Measurements from ENCODE around the gene GRIK5.

Gene GRIK5

GRCh38 chr19:42091300-42091699, 21.3 kb upstream of the GRIK5 start:
- ATAC-seq (ENCODE audit: low read depth) = no peak
- no peaks in the 10 kb centered on the region for H3K27me3 ChIP-seq (ENCODE audit: insufficient read depth, poor library complexity, severe bottlenecking)
- no peak overlapping the region for H3K27ac ChIP-seq (ENCODE audit: poor library complexity, severe bottlenecking)
- H3K36me3 ChIP-seq (ENCODE audit: low read depth) = no peaks in the 10 kb centered on the region
- H3K9me3 ChIP-seq (ENCODE audit: severe bottlenecking) = no peaks in the 10 kb centered on the region
- H3K4me1 ChIP-seq (ENCODE audit: insufficient read depth, poor library complexity, severe bottlenecking) = peaks cover 10% of the 10 kb centered on the region
- no peak for DNase-seq (ENCODE audit: low spot score)
- H3K4me3 ChIP-seq (ENCODE audit: severe bottlenecking) = no peak overlapping the region
- TF ChIP-seq, protein P1, sequence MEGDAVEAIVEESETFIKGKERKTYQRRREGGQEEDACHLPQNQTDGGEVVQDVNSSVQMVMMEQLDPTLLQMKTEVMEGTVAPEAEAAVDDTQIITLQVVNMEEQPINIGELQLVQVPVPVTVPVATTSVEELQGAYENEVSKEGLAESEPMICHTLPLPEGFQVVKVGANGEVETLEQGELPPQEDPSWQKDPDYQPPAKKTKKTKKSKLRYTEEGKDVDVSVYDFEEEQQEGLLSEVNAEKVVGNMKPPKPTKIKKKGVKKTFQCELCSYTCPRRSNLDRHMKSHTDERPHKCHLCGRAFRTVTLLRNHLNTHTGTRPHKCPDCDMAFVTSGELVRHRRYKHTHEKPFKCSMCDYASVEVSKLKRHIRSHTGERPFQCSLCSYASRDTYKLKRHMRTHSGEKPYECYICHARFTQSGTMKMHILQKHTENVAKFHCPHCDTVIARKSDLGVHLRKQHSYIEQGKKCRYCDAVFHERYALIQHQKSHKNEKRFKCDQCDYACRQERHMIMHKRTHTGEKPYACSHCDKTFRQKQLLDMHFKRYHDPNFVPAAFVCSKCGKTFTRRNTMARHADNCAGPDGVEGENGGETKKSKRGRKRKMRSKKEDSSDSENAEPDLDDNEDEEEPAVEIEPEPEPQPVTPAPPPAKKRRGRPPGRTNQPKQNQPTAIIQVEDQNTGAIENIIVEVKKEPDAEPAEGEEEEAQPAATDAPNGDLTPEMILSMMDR (IDR thresholded peaks at IDR 0.05; ENCODE audit: poor library complexity, severe bottlenecking) = no peak

- TF ChIP-seq, protein P1 (IDR thresholded peaks at IDR 0.05; ENCODE audit: poor library complexity, severe bottlenecking) = no peak
- no peak overlapping the region for H3K27ac ChIP-seq (ENCODE audit: poor library complexity, severe bottlenecking)
- no peak for ATAC-seq (ENCODE audit: low read depth)
Measured at GRCh38 chr19:42090672-42091071, 20.7 kb upstream of the GRIK5 start.

DNA sequence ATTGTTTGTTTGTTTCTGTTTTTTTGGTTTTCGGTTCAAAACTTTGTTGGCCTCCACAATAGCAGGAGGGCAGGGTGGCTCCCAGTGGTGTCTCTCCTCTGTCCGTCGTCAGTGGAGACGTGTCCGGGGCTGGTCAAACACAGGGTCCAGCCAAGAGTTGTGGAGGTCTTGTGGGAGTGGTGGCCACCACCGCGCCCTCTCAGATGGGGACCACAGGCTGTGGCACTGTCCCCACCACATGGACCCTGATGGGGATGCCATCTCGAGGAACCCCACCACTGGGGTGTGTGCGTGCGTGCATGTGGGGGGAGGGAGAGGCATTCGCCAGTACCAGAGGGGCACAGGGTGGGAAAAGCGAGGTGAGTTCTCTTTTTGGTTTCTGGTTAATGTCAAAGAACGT, 19.8 kb upstream of the GRIK5 start:
- TF ChIP-seq, protein P1 (IDR thresholded peaks at IDR 0.05; ENCODE audit: poor library complexity, severe bottlenecking) = no peak
- ATAC-seq (ENCODE audit: low read depth) = no peak
- Histone ChIP-seq H3K4me1 (ENCODE audit: insufficient read depth, poor library complexity, severe bottlenecking) (peaks cover 10% of the 10 kb centered on the region), H3K4me3 (ENCODE audit: severe bottlenecking) (no peak overlapping the region), H3K36me3 (ENCODE audit: low read depth) (no peaks in the 10 kb centered on the region), H3K9me3 (ENCODE audit: severe bottlenecking) (no peaks in the 10 kb centered on the region), H3K27ac (ENCODE audit: poor library complexity, severe bottlenecking) (no peak overlapping the region), H3K27me3 (ENCODE audit: insufficient read depth, poor library complexity, severe bottlenecking) (no peaks in the 10 kb centered on the region)
- DNase-seq (ENCODE audit: low spot score) = no peak

More at GRCh38 chr19:42090672-42091071, 20.7 kb upstream of the GRIK5 start:
- no peak for DNase-seq (ENCODE audit: low spot score)
- Histone ChIP-seq H3K4me3 (ENCODE audit: severe bottlenecking) (no peak overlapping the region), H3K36me3 (ENCODE audit: low read depth) (no peaks in the 10 kb centered on the region), H3K4me1 (ENCODE audit: insufficient read depth, poor library complexity, severe bottlenecking) (peaks cover 10% of the 10 kb centered on the region), H3K9me3 (ENCODE audit: severe bottlenecking) (no peaks in the 10 kb centered on the region), H3K27me3 (ENCODE audit: insufficient read depth, poor library complexity, severe bottlenecking) (no peaks in the 10 kb centered on the region)

DNA sequence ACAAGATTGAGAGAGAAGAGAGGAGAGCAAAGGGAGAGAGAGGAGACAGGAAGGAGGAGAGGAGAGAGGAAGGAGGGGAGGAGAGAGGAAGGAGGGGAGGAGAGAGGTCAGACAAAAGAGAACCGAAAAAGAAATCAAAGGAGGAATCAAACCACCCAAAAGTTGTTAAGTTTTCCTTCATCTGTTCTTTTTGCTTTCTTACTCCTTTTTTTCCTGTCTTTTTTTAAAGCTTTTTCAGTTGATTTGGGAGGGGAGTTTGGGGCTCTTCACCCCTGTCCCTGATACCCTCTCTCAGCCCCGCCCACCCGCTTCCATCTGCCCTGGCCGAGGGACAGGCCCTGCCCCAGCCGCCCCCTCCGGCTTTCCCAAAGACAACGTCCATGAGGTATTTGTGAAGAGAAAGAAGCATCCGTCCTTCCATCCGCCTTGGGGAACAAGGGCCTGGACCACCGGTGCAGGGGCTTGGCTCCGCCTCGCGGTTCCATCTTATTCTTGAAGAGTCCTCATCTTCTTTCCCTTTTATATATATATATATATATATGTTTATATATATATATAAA, 19.3 kb upstream of the GRIK5 start:
- Histone ChIP-seq H3K4me3 (ENCODE audit: severe bottlenecking) (no peak overlapping the region), H3K36me3 (ENCODE audit: low read depth) (no peaks in the 10 kb centered on the region), H3K9me3 (ENCODE audit: severe bottlenecking) (no peaks in the 10 kb centered on the region), H3K4me1 (ENCODE audit: insufficient read depth, poor library complexity, severe bottlenecking) (peaks cover 10% of the 10 kb centered on the region), H3K27ac (ENCODE audit: poor library complexity, severe bottlenecking) (peak overlapping the region; percentile 36), H3K27me3 (ENCODE audit: insufficient read depth, poor library complexity, severe bottlenecking) (no peaks in the 10 kb centered on the region)
- TF ChIP-seq, protein P1 (IDR thresholded peaks at IDR 0.05; ENCODE audit: poor library complexity, severe bottlenecking) = no peak
- DNase-seq (ENCODE audit: low spot score) (no peak), ATAC-seq (ENCODE audit: low read depth) (no peak)

GRCh38 chr19:42088471-42089190, 18.6 kb upstream of the GRIK5 start:
- ATAC-seq (ENCODE audit: low read depth) (peak; percentile 18; the same call in 1 of the 3 replicates), DNase-seq (ENCODE audit: low spot score) (no peak)
- TF ChIP-seq, protein P1 (IDR thresholded peaks at IDR 0.05; ENCODE audit: poor library complexity, severe bottlenecking) = no peak
- H3K36me3 ChIP-seq (ENCODE audit: low read depth) = no peaks in the 10 kb centered on the region
- no peaks in the 10 kb centered on the region for H3K27me3 ChIP-seq (ENCODE audit: insufficient read depth, poor library complexity, severe bottlenecking)
- H3K9me3 ChIP-seq (ENCODE audit: severe bottlenecking) = no peaks in the 10 kb centered on the region
- no peak overlapping the region for H3K4me3 ChIP-seq (ENCODE audit: severe bottlenecking)
- peak overlapping the region; percentile 36 for H3K27ac ChIP-seq (ENCODE audit: poor library complexity, severe bottlenecking)
- H3K4me1 ChIP-seq (ENCODE audit: insufficient read depth, poor library complexity, severe bottlenecking) = peaks cover 10% of the 10 kb centered on the region
